NCI-H2107 (cell line): Measurements from ENCODE around the gene PIK3R2.
A peak's percentile ranks its signal among the peaks of the same experiment; 100 is the strongest.

Experiments
- DNase-seq: peaks from one replicate; lab custom pipeline; 2025; lab: John Stamatoyannopoulos, UW

The PIK3R2 gene

GRCh38 chr19:18123819-18124218, 29.1 kb upstream of the PIK3R2 start:
- no peak for DNase-seq

DNA sequence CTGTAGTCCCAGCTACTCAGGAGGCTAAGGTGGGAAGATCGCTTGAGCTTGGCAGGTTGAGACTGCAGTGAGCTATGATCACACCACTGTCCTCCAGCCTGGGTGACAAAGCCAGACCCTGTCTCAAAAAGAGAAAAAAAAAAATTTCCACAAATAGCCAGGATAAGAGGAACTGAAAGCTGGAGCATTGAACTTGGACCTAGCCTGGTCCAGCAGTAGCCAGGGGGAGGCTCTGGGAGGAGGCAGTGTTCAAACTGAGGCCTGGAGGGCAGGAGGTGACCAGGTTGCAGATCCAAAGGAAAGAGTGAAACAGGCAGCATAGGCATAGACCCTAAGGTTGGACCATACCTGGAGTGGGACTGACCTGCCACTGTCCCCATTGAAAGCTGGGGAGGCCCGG, 26.9 kb upstream of the PIK3R2 start:
- no peak for DNase-seq

- DNase-seq = no peak
Observed at GRCh38 chr19:18128044-18128443, 24.9 kb upstream of the PIK3R2 start.

DNA sequence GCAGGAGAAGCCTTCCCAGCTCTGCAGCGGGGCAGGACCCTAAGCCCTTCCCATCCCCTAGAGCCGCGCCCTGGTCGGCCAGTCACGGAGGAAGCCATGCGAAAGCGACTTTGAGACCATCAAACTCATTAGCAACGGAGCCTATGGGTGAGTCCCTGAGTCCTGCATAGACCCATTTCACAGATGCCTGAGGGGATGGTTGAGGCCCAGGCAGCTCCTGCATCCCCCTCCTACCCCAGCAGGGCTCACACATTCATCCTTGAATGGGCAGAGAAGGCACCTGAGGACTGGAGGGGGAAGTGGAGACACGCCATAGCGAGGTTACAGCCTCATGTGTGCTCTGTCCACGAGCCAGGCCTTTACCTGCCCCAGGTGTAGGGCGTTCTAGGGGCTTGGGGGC, 24.2 kb upstream of the PIK3R2 start:
- DNase-seq = no peak

GRCh38 chr19:18130523-18131242, 22.3 kb upstream of the PIK3R2 start:
- no peak for DNase-seq

GRCh38 chr19:18131841-18132596, 20.9 kb upstream of the PIK3R2 start:
- DNase-seq = no peak

GRCh38 chr19:18135712-18136584, 17.0 kb upstream of the PIK3R2 start:
- DNase-seq = no peak

DNA sequence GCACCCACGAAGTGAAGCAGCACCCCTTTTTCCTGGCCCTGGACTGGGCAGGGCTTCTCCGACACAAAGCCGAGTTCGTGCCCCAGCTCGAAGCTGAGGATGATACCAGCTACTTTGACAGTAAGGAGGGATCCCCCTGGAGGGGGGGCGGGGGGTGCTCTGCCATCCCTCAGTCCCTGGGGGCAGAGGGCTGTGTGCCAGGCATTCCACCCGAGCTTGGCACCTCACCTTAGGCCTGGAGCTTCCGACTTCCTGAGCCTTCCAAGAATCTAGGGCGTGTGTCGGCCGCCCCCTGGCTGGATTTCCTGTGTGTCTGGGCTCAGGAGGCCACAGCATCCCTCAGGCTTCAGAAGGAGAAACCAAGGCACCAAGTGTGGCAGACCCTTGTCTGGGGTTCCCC, 15.7 kb upstream of the PIK3R2 start:
- DNase-seq = no peak

DNA sequence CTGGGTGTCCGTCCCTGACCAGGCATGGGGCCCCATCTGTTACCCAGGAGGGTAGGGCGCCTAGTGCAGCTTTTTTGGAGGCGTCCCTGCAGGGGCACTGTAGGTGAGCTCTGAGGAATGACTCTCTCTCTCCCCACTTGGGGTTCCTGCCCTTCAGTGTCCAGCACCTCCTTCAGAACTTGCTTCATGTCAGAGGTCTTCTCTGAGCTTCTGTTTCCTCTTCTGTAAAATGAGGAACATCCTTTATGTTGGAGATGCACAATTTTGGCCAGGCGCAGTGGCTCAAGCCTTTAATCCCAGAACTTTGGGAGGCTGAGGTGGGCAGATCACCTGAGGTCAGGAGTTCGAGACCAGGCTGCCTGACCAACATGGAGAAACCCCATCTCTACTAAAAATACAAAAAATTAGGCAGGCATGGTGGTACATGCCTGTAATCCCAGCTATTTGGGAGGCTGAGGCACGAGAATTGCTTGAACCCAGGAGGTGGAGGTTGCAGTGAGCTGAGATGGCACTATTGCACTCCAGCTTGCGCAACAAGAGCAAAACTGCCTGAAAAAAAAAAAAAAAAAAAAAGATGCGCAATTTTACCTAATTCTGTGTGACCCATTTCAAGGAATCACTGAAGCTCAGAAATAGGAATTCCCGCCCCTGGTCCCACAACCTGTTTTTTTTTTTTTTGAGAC, 15.2 kb upstream of the PIK3R2 start:
- DNase-seq = no peak

GRCh38 chr19:18140473-18140872, 12.5 kb upstream of the PIK3R2 start:
- DNase-seq = no peak

- no peak for DNase-seq
Observed at GRCh38 chr19:18141031-18141430, 11.9 kb upstream of the PIK3R2 start.

DNA sequence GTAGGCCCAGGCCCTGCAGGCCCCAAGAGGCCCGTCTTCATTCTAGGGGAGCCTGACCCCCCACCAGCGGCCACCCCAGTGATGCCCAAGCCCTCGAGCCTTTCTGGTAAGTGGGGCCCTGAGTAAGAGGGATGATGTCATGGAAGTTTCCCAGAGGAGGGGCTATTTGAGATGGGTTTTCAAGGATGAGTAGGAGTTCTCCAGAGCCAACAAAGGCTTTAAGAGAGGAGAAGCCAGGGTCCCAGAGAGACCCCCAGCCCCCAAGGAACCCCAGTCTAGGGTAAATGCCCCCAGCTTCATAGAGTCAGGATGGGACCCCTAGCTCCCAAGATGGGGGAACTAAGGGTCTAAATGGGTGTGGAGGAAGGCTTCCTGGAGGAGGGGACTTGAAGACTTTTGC, 9.1 kb upstream of the PIK3R2 start:
- no peak for DNase-seq

GRCh38 chr19:18144361-18144760, 8.6 kb upstream of the PIK3R2 start:
- no peak for DNase-seq

GRCh38 chr19:18144906-18145305, 8.1 kb upstream of the PIK3R2 start:
- no peak for DNase-seq

DNA sequence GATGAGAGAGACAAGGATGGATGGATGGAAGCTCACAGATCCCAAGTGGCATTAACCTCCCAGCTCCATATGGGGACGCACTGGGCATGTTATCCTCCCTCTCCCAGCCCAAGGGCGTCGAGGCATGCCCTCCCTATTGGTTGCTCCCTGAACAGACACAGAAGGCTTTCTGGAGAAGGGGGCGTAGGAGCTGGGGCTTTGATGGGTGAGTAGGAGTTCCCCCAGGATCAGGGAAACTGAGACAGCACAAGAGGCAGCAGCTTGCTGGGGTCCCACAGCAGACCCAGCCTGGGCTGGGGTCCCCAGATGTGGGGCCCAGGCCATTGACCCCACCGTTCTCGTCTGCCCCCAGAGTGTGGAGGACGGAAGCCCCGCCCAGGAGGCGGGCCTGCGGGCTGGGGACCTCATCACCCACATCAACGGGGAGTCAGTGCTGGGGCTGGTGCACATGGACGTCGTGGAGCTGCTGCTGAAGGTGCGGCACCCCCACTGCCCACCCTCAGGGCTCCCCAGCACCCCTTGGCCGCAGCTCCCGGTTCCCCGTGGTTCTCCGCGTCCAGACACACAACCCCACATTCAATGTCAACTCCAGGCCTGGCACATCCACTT, 7.5 kb upstream of the PIK3R2 start:
- no peak for DNase-seq

DNA sequence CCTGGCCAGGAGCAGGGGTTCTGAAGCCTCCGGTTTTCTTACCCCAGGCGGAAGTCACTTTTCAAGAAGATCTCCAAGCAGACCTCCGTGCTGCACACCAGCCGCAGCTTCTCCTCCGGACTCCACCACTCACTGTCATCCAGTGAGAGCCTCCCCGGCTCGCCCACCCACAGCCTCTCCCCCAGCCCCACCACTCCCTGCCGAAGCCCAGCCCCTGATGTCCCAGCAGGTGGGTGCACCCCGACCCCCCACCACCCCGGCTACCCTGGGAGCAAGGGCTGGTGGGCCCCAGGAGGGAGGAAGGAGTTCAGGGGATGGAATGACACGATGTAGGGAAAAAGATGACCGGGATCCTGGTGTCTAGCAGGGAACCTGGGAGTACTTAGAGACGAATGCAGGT, 5.6 kb upstream of the PIK3R2 start:
- no peak for DNase-seq

- no peak for DNase-seq
Observed at GRCh38 chr19:18149596-18149975, 3.4 kb upstream of the PIK3R2 start.

DNA sequence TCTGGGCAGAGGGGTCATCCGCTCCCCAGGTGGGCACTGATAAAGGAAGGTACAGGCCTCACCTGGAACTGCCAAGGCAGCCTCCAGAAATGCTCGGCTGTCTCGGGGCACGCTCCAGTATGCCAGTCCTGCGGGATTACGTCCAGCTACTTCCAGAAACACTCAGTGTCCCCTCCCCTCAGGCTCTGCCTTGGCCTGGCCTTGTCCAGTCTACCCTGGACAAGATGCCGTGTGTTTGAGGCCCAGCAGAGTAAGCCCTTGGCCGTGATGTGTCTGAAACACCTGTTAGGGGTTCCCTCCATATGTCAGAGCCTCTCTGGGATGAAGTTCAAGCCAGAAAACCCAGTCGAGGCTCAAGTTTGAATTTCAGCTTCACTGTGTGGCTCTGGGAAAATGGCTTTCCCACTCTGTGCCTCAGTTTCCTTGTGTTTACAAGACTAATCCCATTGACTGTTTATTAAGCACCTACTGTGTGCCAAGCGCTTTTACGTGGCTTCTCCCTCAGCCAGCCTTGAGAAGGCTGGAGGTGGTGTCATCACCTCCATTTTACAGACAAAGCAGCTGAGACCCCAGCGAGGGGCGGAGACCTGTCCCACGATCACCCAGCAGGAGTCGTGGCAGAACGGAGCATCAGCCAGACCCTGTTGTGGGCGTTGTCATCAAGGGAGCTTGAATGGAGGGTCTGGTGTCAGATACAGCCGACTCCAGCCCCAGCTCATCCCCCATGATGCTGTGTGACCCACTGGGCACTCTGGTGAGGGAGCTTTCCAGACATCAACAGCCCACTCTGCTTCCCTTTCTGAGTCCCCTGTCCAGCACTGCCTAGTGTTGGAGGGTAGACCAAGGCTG, 2.0 kb upstream of the PIK3R2 start:
- no peak for DNase-seq

DNA sequence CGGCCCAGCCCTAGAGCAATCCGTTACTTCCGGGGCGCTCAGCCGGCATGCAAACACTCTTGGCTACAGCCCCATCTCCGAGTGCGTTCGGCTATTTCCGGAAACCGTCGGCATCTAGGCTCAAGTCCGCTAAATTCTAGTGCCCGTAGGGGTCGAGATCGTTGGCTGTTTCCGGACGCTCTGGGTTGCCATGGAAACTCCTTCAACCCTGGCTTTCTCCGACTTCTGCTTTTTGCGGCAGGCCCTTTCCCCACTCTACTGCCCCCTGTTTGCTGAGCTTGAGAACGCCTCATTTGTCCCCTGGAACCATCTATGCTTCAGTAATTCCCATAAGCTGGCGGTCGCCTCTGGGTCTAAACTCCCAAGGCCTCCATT, 534 bp upstream of the PIK3R2 start:
- DNase-seq = peak; percentile 87

DNA sequence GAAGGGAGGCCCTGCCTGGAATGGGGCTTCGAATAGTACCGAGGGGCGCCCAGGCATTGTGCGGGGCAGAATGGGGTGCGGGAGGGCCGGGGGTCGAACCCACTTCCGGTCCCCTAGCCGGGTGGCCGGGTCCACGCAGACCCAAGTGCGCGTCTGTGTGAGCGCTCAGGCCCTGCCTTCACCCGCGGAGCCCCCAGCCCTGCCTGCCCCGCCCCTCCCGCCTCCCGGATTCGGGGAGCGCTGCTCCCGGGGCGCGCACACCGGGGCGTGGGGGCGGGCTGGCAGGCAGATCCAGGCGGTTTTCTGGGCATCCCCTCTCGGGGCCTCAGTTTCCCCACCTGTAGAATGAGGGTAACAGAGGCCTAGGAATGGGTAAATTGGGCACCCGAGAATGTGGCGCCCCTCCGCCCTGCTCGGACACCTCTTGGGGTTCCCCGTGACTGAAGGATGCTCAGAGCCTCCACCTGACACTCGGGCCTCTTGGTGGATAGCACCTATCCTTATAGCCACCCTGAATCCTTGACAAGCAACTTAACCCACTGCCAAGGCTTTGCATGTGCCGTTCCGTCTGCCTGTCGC, 682 bp downstream of the PIK3R2 start:
- no peak for DNase-seq
